Neural cell (in vitro differentiated cells): Measurements from ENCODE around the gene REV3L.

ENCODE experiments used
- CTCF ChIP-seq: fragments of 450-650 bp; IDR thresholded peaks from 2 replicates; pipeline ENCODE4 v1.5.1; 2014; ENCODE audit warnings: antibody characterized with exemption, mild to moderate bottlenecking, moderate library complexity; ENCODE audit not compliant: poor library complexity, severe bottlenecking
- EZH2 ChIP-seq: fragments of 200-600, 300-800 bp; shearing (Covaris generic), sonication (generic); IDR thresholded peaks from 2 replicates; pipeline ENCODE4 v1.6.1; 2014; ENCODE audit warnings: antibody characterized with exemption, low read length, borderline replicate concordance, mild to moderate bottlenecking; ENCODE audit not compliant: insufficient read depth, poor library complexity, severe bottlenecking

GRCh38 chr6:111338843-111339242 is 144.2 kb downstream of the REV3L start:
- TF ChIP-seq CTCF (no peak), EZH2 (no peak)
